HepG2 (cell line): Measurements from ENCODE around the gene SRCAP. TPM values are rescaled to one million over a fixed set of nuclear protein-coding genes. Genes with fewer than 3 reads are reported as not detected.

Experiments
- ARNTL ChIP-seq: sonication (generic); formaldehyde crosslinking; IDR thresholded peaks from 2 replicates; pipeline ENCODE4 v1.4.0; 2020; ENCODE audit warnings: mild to moderate bottlenecking, missing genetic modification reagents
- FOXO1 ChIP-seq: sonication (generic); formaldehyde crosslinking; IDR thresholded peaks from 2 replicates; pipeline ENCODE4 v1.4.0; 2020; ENCODE audit warnings: missing genetic modification reagents
- GZF1 ChIP-seq: sonication (generic); formaldehyde crosslinking; IDR thresholded peaks from 2 replicates; pipeline ENCODE4 v1.5.1; 2020; ENCODE audit warnings: mild to moderate bottlenecking, missing genetic modification reagents
- HIVEP1 ChIP-seq: sonication (generic); formaldehyde crosslinking; IDR thresholded peaks from 2 replicates; pipeline ENCODE4 v1.4.0; 2020; ENCODE audit warnings: mild to moderate bottlenecking, missing genetic modification reagents
- HNF4G ChIP-seq, 2 experiments: sonication (generic) in 1 of 2; formaldehyde crosslinking in 1 of 2; IDR thresholded peaks; 2 replicates each; pipeline versions ENCODE4 v1.4.0 to v1.6.1; 2011 to 2020; ENCODE audit warnings: borderline replicate concordance in 2 of 2, low read depth in 2 of 2, mild to moderate bottlenecking in 2 of 2, low read length in 1 of 2, missing genetic modification reagents in 1 of 2, moderate library complexity in 1 of 2
- ISX ChIP-seq: sonication (generic); formaldehyde crosslinking; conservative IDR thresholded peaks from 2 replicates; pipeline ENCODE4 v1.5.0; 2020; ENCODE audit warnings: missing genetic modification reagents
- KDM5A ChIP-seq: fragments of 200-600 bp; sonication (generic); IDR thresholded peaks from 2 replicates; pipeline ENCODE4 v1.7.0; 2018; ENCODE audit warnings: antibody characterized with exemption, mild to moderate bottlenecking, low read length, borderline replicate concordance
- PAWR ChIP-seq: sonication (generic); formaldehyde crosslinking; IDR thresholded peaks from 2 replicates; pipeline ENCODE4 v1.4.0; 2020; ENCODE audit warnings: missing genetic modification reagents, mild to moderate bottlenecking, borderline replicate concordance
- PCBP1 ChIP-seq: fragments of 200-400 bp; formaldehyde crosslinking; IDR thresholded peaks from 2 replicates; pipeline ENCODE4 v1.6.1; 2017; ENCODE audit warnings: mild to moderate bottlenecking, low read depth, low read length, borderline replicate concordance
- SNRNP70 ChIP-seq: fragments of 200-400 bp; formaldehyde crosslinking; IDR thresholded peaks from 2 replicates; pipeline ENCODE4 v1.6.1; 2017; ENCODE audit warnings: mild to moderate bottlenecking, low read depth, low read length, moderate library complexity
- TCF12 ChIP-seq, 2 experiments: fragments of 450-650 bp in 1 of 2; sonication (generic) in 1 of 2; formaldehyde crosslinking in 1 of 2; IDR thresholded peaks; 2 replicates each; pipeline versions ENCODE4 v1.6.1 to v1.8.0; 2017 to 2022; ENCODE audit warnings: antibody characterized with exemption in 1 of 2, mild to moderate bottlenecking in 1 of 2, missing genetic modification reagents in 1 of 2, moderate library complexity in 1 of 2
- YY1 ChIP-seq: IDR thresholded peaks from 2 replicates; pipeline ENCODE4 v1.6.1; 2011; ENCODE audit warnings: low read length, low read depth, moderate library complexity, mild to moderate bottlenecking; ENCODE audit not compliant: insufficient read depth, insufficient replicate concordance
- ZBTB34 ChIP-seq: sonication (generic); formaldehyde crosslinking; IDR thresholded peaks from 2 replicates; pipeline ENCODE4 v1.8.0; 2022; ENCODE audit warnings: mild to moderate bottlenecking, missing genetic modification reagents
- ZBTB44 ChIP-seq: sonication (generic); formaldehyde crosslinking; IDR thresholded peaks from 2 replicates; pipeline ENCODE4 v1.4.0; 2020; ENCODE audit warnings: missing genetic modification reagents
- ZNF121 ChIP-seq: sonication (generic); formaldehyde crosslinking; IDR thresholded peaks from 2 replicates; pipeline ENCODE4 v1.5.0; 2020; ENCODE audit warnings: mild to moderate bottlenecking, missing genetic modification reagents
- ZNF225 ChIP-seq: sonication (generic); formaldehyde crosslinking; IDR thresholded peaks from 2 replicates; pipeline ENCODE4 v1.4.0; 2020; ENCODE audit warnings: mild to moderate bottlenecking, missing genetic modification reagents
- ZNF30 ChIP-seq: sonication (generic); formaldehyde crosslinking; IDR thresholded peaks from 2 replicates; pipeline ENCODE4 v1.5.0; 2020; ENCODE audit warnings: mild to moderate bottlenecking, missing genetic modification reagents
- ZNF34 ChIP-seq: sonication (generic); formaldehyde crosslinking; IDR thresholded peaks from 2 replicates; pipeline ENCODE4 v1.4.0; 2020; ENCODE audit warnings: mild to moderate bottlenecking, missing genetic modification reagents, borderline replicate concordance
- ZNF589 ChIP-seq: sonication (generic); formaldehyde crosslinking; conservative IDR thresholded peaks from 2 replicates; pipeline ENCODE4 v1.8.0; 2022; ENCODE audit warnings: mild to moderate bottlenecking, moderate library complexity, missing genetic modification reagents
- ZNF770 ChIP-seq: sonication (generic); formaldehyde crosslinking; IDR thresholded peaks from 2 replicates; pipeline ENCODE4 v1.5.0; 2020; ENCODE audit warnings: mild to moderate bottlenecking, missing genetic modification reagents
- ZNF776 ChIP-seq: sonication (generic); formaldehyde crosslinking; IDR thresholded peaks from 2 replicates; pipeline ENCODE4 v1.4.0; 2020; ENCODE audit warnings: mild to moderate bottlenecking, missing genetic modification reagents
- polyA plus RNA-seq, 8 experiments: library from polyadenylated mRNA; depleted of rRNA in 3 of 8; stranded (reverse) in 7 of 8; unstranded in 1 of 8; fragments of >200 nt; fragmentation: Illumina TruSeq in 4 of 8; extraction: Trizol in 4 of 8; gene quantifications; 2 replicates each; pipeline versions ENCODE4 v1.2.1 to v1.2.3, GENCODE V29; 2011 to 2016; ENCODE audit warnings: low read depth in 4 of 8, missing spikeins in 1 of 8, mixed read lengths in 1 of 8; ENCODE audit not compliant: insufficient read depth in 1 of 8
- total RNA-seq, 5 experiments: library from RNA; depleted of rRNA; stranded (reverse); fragments of >200 nt; fragmentation: Illumina TruSeq; extraction: Trizol; gene quantifications; 2 replicates each; pipeline ENCODE4 v1.2.3, GENCODE V29; 2016; ENCODE audit warnings: low read depth in 1 of 5

Gene SRCAP
- total and polyA plus RNA-seq, 2 of the 13 experiments (the other 11 are each of a cell fraction or from before 2014, with no cell fraction given), result 4.9 to 9.0 TPM

- TF ChIP-seq ZNF770, result peak; percentile 48
- TF ChIP-seq SNRNP70, result no peak
- 0 out of 2 replicates have a peak, but pooled peaks have one; percentile 22 for TF ChIP-seq GZF1 (CRISPR knock-in tag)
- TF ChIP-seq ZNF589 (CRISPR knock-in tag), result no peak
- peak; percentile 47; the same call in 1 of the 2 replicates for TF ChIP-seq PAWR (CRISPR knock-in tag)
- TF ChIP-seq ZNF34, result peak; percentile 98; the same call in 1 of the 2 replicates
- TF ChIP-seq KDM5A, result no peak; the same call in 1 of the 2 replicates
- peak; percentile 78 for TF ChIP-seq ZNF776 (CRISPR knock-in tag)
- TF ChIP-seq ZBTB34 (CRISPR knock-in tag), result peak; percentile 81
- TF ChIP-seq ZNF30 (CRISPR knock-in tag), result peak; percentile 92
- peak; percentile 65; the same call in 1 of the 2 replicates for TF ChIP-seq HIVEP1 (CRISPR knock-in tag)
- peak; percentile 11; the same call in 1 of the 2 replicates for TF ChIP-seq ISX (CRISPR knock-in tag)
- no peak; the same call in 1 of the 2 replicates for TF ChIP-seq ZBTB44 (CRISPR knock-in tag)
- peak; percentile 62 for TF ChIP-seq ZNF225 (CRISPR knock-in tag)
- TF ChIP-seq ZNF121, result peak; percentile 43
- TF ChIP-seq PCBP1, result no peak; the same call in 1 of the 2 replicates
- peak; percentile 54; the same call in 1 of the 2 replicates for TF ChIP-seq ARNTL (CRISPR knock-in tag)
- peak; percentile 90 for TF ChIP-seq YY1
- TF ChIP-seq HNF4G (IDR thresholded peaks at IDR 0.05; ENCODE audit: borderline replicate concordance, low read depth, low read length), result peak; percentile 74
- peak; percentile 74 for TF ChIP-seq HNF4G (CRISPR knock-in tag; IDR thresholded peaks at IDR 0.05; ENCODE audit: borderline replicate concordance, low read depth)
- TF ChIP-seq TCF12 (IDR thresholded peaks at IDR 0.05), result no peak
- TF ChIP-seq TCF12 (CRISPR knock-in tag; IDR thresholded peaks at IDR 0.05), result 0 out of 2 replicates have a peak, but pooled peaks have one; percentile 16
- TF ChIP-seq FOXO1 (CRISPR knock-in tag), result peak; percentile 58
These were observed 76.6 kb downstream of the SRCAP start (continued) for GRCh38 chr16:30775392-30776188.
